Limb (tissue), 2 donors: ENCODE data around the gene WDR86.

Experiments
- DNase-seq, 2 donors: peaks; one replicate each; pipeline ENCODE4 v3.0.0-alpha.2; 2016; ENCODE audit errors: extremely low spot score in 2 of 2

WDR86 gene

DNA sequence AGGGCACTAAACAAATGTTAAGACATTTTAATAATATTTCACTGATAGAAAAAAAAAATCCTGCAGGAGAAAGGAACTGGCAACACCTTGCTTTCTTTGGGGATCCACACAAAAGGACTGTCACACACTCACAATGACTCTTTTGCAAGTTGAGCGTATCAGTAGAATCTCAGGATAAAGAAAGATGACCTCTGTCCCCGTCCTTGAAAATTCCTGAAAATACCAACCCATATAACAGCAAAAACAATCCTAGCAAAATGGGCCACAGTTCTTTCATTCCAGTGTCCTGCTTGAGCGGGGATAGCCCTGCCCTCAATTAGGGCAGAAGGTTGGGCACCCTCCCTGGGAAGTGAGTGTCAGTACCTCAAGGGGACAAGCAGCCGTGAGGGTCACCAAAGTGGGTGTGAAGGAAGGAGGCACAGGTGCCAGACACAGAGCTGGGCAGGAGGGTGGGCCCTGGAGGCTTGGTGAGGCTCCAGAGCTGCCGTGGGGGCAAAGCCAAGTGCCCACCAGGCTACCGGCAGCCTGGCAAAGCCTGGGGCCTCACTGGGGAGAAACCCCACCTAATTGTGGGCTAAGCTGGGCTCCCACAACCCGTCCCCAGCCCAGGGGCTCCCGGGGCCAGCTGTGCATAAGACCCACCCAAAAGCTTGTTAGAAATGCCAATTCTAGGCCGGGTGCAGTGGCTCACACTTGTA is 2.8 kb downstream of the WDR86 start:
- no peak for DNase-seq

- no peak for DNase-seq
Observed at GRCh38 chr7:151406051-151406875, 3.6 kb downstream of the WDR86 start.

DNA sequence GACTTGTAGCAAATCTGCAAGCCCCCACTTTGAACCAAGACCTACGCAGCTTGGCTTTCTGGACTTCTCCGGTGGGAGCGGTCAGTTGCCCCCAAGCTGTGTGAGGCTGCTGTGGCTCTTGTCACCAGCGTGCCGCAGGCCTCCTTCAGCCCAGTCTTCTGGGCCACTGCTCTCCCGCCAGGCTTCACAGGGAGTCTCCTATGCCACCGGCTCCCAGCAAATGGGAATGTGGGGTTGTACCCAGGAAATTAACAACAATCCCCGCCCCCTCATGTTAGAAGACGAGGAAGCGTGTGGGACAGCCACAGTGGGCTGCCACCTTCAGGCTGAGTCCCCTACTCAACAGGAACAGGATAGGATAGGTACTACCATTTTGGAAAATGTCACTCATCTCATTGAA is 4.2 kb downstream of the WDR86 start:
- no peak for DNase-seq

DNA sequence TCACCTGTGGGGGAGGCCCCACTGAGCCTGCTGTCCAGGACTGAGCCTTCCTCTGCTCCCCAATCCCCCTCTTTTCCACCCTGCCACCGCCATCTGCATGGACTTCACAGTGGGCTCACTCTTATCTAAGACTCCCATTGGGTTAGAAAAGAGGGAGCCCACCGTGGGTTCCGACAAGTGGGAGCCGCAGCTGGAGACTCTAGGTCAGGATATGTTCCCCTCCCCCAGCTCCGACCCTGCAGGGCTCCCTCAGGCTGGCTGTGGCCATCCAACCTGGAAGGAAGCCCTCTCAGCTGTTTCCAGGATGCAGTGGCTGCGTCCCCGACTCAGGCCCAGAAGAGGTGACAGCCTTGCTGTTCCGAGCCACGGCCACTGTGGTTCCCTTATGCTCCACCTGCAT is 4.8 kb downstream of the WDR86 start:
- no peak for DNase-seq

DNA sequence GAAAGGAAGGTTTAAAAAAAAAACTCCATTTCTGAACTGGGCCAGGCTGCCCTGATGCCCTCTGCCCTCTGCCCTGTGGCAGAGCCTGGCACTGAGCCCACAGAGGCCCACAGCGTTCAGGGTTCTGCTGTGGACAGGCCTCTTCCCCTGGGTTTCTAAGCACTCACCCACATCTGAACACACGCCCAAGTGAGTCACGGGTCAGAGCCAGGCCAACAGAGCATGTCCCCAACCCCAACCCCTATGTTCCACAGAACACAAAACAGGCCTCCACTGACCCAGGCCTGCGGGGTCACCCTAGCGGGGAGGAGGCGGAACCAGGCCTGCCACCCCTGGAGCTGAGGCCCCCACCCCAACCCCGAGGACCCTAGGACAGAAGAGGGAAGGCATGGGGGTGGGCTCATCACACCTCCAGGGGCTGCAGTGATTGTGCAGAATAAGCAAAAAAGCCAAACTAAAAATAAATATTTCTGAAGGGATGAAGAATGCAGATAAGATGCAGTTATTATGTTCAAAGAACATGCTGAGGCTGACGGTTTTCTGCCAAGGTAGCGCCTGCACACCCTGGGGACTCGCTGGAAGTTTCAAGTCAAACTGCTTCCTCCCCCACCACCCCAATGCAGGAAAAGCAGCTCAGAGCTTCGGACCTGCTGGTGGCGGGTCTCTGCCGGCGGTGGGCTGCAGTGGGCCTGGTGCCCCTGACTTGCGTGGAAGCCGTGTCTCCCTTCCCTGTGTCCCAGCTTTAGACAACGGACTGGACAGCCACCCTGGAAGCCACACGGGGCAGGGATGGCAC is 5.4 kb downstream of the WDR86 start:
- no peak for DNase-seq

GRCh38 chr7:151403764-151404163 is 6.1 kb downstream of the WDR86 start:
- DNase-seq, result no peak

DNA sequence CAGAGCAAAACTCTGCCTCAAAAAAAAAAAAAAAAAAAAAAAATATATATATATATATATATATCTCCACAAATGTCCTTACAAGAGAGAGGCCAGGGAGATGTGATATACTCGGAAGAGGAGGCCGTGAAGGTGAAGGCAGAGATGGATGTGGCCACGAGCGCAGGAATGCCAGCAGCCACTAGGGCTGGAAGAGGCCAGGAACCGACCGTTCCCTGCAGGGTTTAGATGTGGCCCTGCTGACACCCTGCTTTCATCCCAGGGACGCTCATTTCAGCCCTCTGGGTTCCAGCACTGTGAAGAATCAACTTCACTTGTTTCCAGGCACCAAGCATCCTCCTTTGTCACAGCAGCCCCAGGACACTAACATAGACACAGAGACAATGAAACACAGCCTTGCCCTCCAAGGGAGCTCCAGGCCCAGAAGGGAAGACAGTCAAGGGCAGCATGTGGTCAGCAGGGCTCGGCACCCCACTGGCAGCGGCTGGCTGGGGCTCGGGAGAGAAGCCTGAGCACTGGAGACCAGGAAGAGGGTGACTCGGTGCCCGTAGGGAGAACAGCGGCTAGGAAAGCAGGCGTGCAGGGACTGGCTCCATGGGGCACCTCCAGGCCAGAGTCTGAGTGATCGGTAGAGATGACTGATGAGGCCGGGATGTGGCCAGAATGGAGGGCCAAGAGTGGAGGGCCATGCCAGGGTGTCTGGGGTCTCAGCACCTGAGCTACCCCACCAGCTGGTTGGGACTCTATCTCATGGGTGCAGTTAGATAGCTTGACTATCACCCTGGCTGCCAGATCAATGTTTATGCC is 7.6 kb downstream of the WDR86 start:
- DNase-seq, result no peak

DNA sequence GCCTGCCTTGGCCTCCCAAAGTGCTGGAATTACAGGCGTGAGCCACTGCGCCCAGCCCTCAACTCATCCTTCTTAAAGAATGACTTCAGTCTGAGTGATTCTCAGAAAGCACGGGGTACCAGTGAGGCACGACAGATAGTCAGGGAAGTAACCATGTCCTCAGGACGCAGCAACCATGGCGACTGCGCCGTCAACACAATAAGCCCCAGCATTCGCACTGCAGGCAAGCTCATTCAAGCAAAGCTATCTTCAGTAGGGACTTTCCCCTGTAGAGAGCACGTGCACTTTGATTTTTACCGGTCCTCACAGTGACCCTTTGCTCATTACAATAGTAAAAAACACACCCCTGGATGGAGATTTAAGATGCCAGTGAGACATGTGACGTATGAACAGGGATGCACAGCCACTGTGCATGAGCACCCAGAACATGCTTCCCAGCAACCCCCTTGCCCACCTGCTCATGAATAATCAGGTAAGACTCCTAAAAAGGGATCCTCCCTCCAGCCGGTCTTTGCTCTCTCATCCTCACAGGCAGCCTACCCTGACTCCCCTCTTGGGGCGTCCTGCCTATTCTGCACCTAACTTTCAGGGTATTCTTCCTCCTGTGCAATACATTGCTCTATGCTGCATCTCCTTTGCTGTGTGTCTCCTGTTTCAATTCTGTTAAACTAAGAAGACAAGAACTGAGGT is 9.1 kb downstream of the WDR86 start:
- DNase-seq, result no peak

- no peak for DNase-seq
Observed at GRCh38 chr7:151399906-151400305, 9.9 kb downstream of the WDR86 start.

GRCh38 chr7:151399305-151399601 is 10.6 kb downstream of the WDR86 start:
- DNase-seq, result no peak

DNA sequence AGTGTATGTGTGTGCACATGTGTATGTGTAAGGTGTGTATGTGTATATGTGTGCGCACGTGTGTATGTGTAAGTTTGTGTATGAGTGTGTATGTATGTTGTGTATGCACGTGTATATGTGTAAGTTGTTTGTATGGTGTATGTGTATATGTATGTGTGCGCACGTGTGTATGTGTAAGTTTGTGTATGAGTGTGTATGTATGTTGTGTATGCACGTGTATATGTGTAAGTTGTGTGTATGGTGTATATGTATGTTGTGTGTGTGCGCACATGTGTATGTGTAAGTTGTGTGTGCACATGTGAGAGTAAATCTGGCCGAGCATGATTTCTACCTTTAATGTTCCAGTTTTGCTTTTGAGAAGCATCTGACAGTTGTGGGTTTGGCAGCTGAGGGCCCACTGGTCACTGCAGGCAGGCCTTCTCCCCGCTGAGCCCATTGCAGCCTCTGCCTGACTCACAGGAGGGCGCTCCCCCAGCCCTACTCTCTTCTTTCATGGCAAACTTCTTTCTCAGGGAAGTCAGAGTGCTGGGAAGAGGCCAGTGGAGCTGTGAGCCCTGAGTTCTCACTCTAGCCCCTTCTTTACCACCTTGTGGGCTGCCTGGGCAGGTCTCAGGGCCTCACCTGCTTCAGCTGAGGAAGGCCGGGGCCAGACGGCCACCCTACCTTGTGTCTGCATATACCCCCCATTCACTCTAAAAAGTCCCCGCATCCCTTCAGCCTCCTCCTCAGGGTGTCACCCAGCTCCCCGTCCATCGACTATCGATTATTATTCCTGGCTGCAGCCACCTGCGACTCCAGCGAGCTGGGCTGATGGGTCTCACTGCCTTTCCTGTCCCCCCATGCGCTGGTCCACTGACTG is 11.2 kb downstream of the WDR86 start:
- DNase-seq, result no peak

GRCh38 chr7:151397026-151397425 is 12.8 kb downstream of the WDR86 start:
- DNase-seq, result no peak

DNA sequence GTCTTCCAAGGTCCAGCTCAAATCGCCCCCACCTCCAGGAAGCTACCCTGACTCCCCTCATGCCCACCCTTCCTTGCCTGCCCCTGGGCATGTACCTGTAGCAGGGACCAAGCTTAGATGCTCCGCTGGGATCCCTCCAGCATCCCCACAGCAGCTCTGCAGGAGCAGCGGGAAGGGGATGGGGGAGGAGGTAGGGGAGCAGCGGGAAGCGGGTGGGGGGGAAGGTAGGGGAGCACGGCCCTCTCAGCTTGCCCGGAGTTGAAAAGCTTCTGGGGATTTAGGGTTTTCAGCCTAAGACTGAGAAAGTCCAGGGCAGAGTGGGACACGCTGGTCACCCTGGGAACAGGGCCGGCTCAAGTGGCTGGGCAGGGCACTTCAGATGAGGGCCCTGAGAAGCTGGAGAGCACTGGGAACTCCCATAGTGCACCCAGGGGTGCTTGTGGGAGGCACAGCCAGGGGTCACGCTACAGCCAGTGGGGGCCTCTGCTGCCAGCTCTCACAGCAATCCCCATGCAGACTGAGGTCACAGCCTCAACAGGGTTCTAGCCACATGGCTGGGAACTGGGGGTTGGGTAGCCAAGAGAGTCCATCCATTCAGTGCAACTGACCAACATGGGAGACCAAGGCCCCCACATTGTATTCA is 13.4 kb downstream of the WDR86 start:
- no peak for DNase-seq

GRCh38 chr7:151395036-151395367 is 14.8 kb downstream of the WDR86 start:
- no peak for DNase-seq

DNA sequence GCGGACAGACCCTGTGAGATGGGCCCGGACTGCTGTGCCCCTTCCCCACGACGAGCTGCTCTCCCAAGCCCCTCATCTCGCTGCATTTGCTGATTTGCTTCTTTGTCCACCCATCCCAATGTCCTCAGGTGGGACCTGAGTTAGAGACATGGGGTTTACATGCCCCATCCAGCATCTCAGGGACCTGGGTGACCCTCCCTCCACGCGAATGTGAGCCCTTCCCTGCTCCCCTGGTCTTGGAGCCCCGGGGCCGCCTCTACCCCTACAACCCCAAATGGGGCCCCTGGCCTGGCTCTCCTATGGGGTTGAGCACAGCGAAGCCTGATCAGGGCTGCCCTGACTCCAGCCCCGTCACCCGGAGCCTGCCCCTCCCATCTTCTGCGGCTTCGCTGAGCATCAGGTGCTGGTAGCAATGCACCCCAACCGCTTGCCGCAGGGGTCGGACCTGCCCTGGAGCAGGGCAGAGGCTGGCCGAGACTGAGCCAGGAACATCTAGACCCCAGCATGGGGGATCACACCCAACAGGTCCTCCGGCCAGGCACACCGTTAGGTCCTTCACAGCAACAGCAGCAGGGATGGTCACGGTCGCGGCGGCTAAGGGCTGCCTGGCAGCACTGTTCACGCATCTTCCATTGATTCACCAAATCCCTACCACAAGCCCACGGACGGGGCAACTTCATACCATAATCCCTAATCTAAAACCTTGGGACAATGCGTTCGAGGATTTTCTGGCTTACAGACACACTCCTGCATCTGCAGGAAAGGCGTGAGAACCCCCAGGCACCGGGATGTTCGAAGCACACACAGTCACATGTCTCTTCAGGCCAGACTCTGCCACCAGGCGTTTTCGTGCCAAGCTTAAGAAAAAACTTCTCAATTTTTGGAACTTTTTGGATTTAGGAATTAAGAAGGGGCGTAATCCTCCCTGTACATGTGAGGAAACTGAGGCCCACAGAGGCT is 15.5 kb downstream of the WDR86 start:
- DNase-seq, result no peak

GRCh38 chr7:151393031-151393977 is 16.5 kb downstream of the WDR86 start:
- no peak for DNase-seq

- no peak for DNase-seq
Observed at GRCh38 chr7:151392426-151392825, 17.4 kb downstream of the WDR86 start.
